Measurements from ENCODE around the gene ING3. TPM values are rescaled to one million over a fixed set of nuclear protein-coding genes. Genes with fewer than 3 reads are reported as not detected.

Gene ING3
- total and polyA plus RNA-seq, 2 of the 13 experiments (the other 11 are each of a cell fraction or from before 2014, with no cell fraction given): 6.9 to 12.8 TPM

- DNase-seq (ENCODE audit: low spot score) (no peak), FAIRE-seq (no peak), ATAC-seq (no peak; the same call in 2 of the 3 replicates)
- in situ Hi-C loops (cut with HindIII; ENCODE audit: extremely low pct_ligation_motif_present, low pct_unique_long_range_greater_than_20kb) (loop anchor here (5.0 kb wide), 1 partner anchor 93 kb away; no protein-coding TSS in a partner anchor), intact Hi-C loops (cut with micrococcal nuclease; ENCODE audit: unreplicated experiment) (no loop called here)
- Histone ChIP-seq H3K79me2 (ENCODE audit: insufficient read depth, low read length) (no peaks in the 10 kb centered on the region), H3K27ac (ENCODE audit: extremely low read length, insufficient read depth, low read length) (no peak overlapping the region), H3K4me2 (ENCODE audit: low read depth, low read length) (peak overlapping the region; percentile 93), H3K36me3 (replicated peaks in 1 of 2; ENCODE audit: control insufficient read depth in 1 of 2, insufficient read depth in 2 of 2, low read length in 2 of 2) (no peaks in the 10 kb centered on the region), H3K9me3 (ENCODE audit: low read length) (no peaks in the 10 kb centered on the region), H2AFZ (ENCODE audit: low read length) (no peak overlapping the region), H3K4me3 (replicated peaks in 1 of 3; ENCODE audit: insufficient read depth in 1 of 3, low read depth in 2 of 3, low read length in 3 of 3) (peak overlapping the region in 2 of 3 experiments; percentile 58 to 65; a peak in 3 of 6 replicates), H3K27me3 (ENCODE audit: control insufficient read depth in 1 of 2, insufficient read depth in 2 of 2, low read length in 2 of 2) (peaks cover 0 to 14% of the 10 kb centered on the region in 2 experiments; a peak in 3 of 5 replicates), H3K9ac (ENCODE audit: insufficient read depth, low read depth, low read length) (peak overlapping the region; percentile 4; the same call in 1 of the 2 replicates), H4K20me1 (ENCODE audit: insufficient read depth, low read length) (no peaks in the 10 kb centered on the region), H3K4me1 (ENCODE audit: insufficient read depth, low read length) (peaks cover 21% of the 10 kb centered on the region)
- POLR2A ChIA-PET: interaction anchor here (0.5 to 0.9 kb wide), 2 partner anchors 39 to 73 kb away, joined by 3 to 4 read pairs; partner anchors contain the start of gene ING3
- 9% methylated on average over 13 of the region's 15 CpGs for WGBS (ENCODE audit: low lambda C conversion rate)
- CTCF ChIA-PET (ENCODE audit: low intra/inter-chr PET ratio, low total read pairs): interaction anchor here (2.6 to 2.9 kb wide), 2 partner anchors 92 to 118 kb away, joined by 19 to 40 read pairs; no protein-coding TSS in a partner anchor
- BruUV-seq (replicated peaks): no TSS peak
- TF ChIP-seq MYPOP (CRISPR knock-in tag; IDR thresholded peaks at IDR 0.05) (no peak), KDM1A (CRISPR knock-in tag; IDR thresholded peaks at IDR 0.05) (no peak), CBX1 (IDR thresholded peaks at IDR 0.05; ENCODE audit: low read depth) (no peak), NFYB (CRISPR knock-in tag; IDR thresholded peaks at IDR 0.05) (no peak), NCOR1 (IDR thresholded peaks at IDR 0.05; ENCODE audit: borderline replicate concordance, low read length) (no peak), MIER3 (CRISPR knock-in tag; IDR thresholded peaks at IDR 0.05; ENCODE audit: borderline replicate concordance) (no peak), NR2F1 (CRISPR knock-in tag; IDR thresholded peaks at IDR 0.05) (no peak), MZF1 (CRISPR knock-in tag; IDR thresholded peaks at IDR 0.05; ENCODE audit: borderline replicate concordance) (no peak), ZNF331 (CRISPR knock-in tag; IDR thresholded peaks at IDR 0.05) (no peak), ARNT2 (CRISPR knock-in tag; IDR thresholded peaks at IDR 0.05; ENCODE audit: low read depth) (no peak), ZFP82 (CRISPR knock-in tag; IDR thresholded peaks at IDR 0.05; ENCODE audit: borderline replicate concordance) (no peak), ATM (IDR thresholded peaks at IDR 0.05; ENCODE audit: borderline replicate concordance) (no peak), KDM5B (CRISPR knock-in tag; IDR thresholded peaks at IDR 0.05; ENCODE audit: borderline replicate concordance) (no peak), ZSCAN31 (CRISPR knock-in tag; IDR thresholded peaks at IDR 0.05; ENCODE audit: low read depth) (no peak)
- TF ChIP-seq, protein P1, sequence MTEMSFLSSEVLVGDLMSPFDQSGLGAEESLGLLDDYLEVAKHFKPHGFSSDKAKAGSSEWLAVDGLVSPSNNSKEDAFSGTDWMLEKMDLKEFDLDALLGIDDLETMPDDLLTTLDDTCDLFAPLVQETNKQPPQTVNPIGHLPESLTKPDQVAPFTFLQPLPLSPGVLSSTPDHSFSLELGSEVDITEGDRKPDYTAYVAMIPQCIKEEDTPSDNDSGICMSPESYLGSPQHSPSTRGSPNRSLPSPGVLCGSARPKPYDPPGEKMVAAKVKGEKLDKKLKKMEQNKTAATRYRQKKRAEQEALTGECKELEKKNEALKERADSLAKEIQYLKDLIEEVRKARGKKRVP (CRISPR knock-in tag; IDR thresholded peaks at IDR 0.05): no peak
- TF ChIP-seq, protein P2, sequence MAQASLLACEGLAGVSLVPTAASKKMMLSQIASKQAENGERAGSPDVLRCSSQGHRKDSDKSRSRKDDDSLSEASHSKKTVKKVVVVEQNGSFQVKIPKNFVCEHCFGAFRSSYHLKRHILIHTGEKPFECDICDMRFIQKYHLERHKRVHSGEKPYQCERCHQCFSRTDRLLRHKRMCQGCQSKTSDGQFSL (CRISPR knock-in tag; IDR thresholded peaks at IDR 0.05): no peak
- TF ChIP-seq, protein P3, sequence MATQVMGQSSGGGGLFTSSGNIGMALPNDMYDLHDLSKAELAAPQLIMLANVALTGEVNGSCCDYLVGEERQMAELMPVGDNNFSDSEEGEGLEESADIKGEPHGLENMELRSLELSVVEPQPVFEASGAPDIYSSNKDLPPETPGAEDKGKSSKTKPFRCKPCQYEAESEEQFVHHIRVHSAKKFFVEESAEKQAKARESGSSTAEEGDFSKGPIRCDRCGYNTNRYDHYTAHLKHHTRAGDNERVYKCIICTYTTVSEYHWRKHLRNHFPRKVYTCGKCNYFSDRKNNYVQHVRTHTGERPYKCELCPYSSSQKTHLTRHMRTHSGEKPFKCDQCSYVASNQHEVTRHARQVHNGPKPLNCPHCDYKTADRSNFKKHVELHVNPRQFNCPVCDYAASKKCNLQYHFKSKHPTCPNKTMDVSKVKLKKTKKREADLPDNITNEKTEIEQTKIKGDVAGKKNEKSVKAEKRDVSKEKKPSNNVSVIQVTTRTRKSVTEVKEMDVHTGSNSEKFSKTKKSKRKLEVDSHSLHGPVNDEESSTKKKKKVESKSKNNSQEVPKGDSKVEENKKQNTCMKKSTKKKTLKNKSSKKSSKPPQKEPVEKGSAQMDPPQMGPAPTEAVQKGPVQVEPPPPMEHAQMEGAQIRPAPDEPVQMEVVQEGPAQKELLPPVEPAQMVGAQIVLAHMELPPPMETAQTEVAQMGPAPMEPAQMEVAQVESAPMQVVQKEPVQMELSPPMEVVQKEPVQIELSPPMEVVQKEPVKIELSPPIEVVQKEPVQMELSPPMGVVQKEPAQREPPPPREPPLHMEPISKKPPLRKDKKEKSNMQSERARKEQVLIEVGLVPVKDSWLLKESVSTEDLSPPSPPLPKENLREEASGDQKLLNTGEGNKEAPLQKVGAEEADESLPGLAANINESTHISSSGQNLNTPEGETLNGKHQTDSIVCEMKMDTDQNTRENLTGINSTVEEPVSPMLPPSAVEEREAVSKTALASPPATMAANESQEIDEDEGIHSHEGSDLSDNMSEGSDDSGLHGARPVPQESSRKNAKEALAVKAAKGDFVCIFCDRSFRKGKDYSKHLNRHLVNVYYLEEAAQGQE (IDR thresholded peaks at IDR 0.05; ENCODE audit: borderline replicate concordance in 1 of 2, low read depth in 1 of 2, low read length in 2 of 2): no peak
These were observed 39.0 kb downstream of the ING3 start for GRCh38 chr7:120989257-120990220.
